GM11168 (cell line): ENCODE data around the gene PSD2.

Experiments used
- in situ Hi-C: fragments of 300-500 bp; cut with MboI; formaldehyde crosslinking; loops from one replicate; pipeline ENCODE4 v1.12.0; 2022; ENCODE audit warnings: low sequenced_read_pairs; ENCODE audit not compliant: unreplicated experiment

PSD2 gene

GRCh38 chr5:139867581-139867980 is 72.0 kb downstream of the PSD2 start:
- in situ Hi-C loops, result no loop called here

GRCh38 chr5:139869042-139869790 is 73.6 kb downstream of the PSD2 start:
- in situ Hi-C loops, result no loop called here

GRCh38 chr5:139870677-139871076 is 75.1 kb downstream of the PSD2 start:
- in situ Hi-C loops, result no loop called here

GRCh38 chr5:139871614-139872013 is 76.0 kb downstream of the PSD2 start:
- in situ Hi-C loops, result no loop called here

GRCh38 chr5:139872052-139872766 is 76.6 kb downstream of the PSD2 start:
- in situ Hi-C loops, result no loop called here

- in situ Hi-C loops, result no loop called here
Observed at GRCh38 chr5:139872851-139873794, 77.5 kb downstream of the PSD2 start.

- in situ Hi-C loops, result no loop called here
Observed at GRCh38 chr5:139875957-139876356, 80.3 kb downstream of the PSD2 start.

GRCh38 chr5:139877129-139877597 is 81.6 kb downstream of the PSD2 start:
- in situ Hi-C loops, result no loop called here

- in situ Hi-C loops, result no loop called here
Observed at GRCh38 chr5:139878093-139878492, 82.5 kb downstream of the PSD2 start.

GRCh38 chr5:139880416-139881142 is 85.0 kb downstream of the PSD2 start:
- in situ Hi-C loops, result no loop called here

GRCh38 chr5:139881143-139881733 is 85.6 kb downstream of the PSD2 start:
- in situ Hi-C loops, result no loop called here

- in situ Hi-C loops, result no loop called here
Observed at GRCh38 chr5:139882316-139882715, 86.7 kb downstream of the PSD2 start.

- in situ Hi-C loops, result no loop called here
Observed at GRCh38 chr5:139882961-139883539, 87.4 kb downstream of the PSD2 start.

- in situ Hi-C loops, result no loop called here
Observed at GRCh38 chr5:139884144-139884543, 88.5 kb downstream of the PSD2 start.

GRCh38 chr5:139884734-139885133 is 89.1 kb downstream of the PSD2 start:
- in situ Hi-C loops, result no loop called here

- in situ Hi-C loops, result no loop called here
Observed at GRCh38 chr5:139885172-139885856, 89.7 kb downstream of the PSD2 start.

- in situ Hi-C loops, result no loop called here
Observed at GRCh38 chr5:139885857-139886208, 90.2 kb downstream of the PSD2 start.

- in situ Hi-C loops, result no loop called here
Observed at GRCh38 chr5:139886213-139886612, 90.6 kb downstream of the PSD2 start.

- in situ Hi-C loops, result no loop called here
Observed at GRCh38 chr5:139888370-139888769, 92.8 kb downstream of the PSD2 start.
